Testis (tissue), 3 donors: ENCODE data around the gene PNLIPRP2. TPM values are rescaled to one million over a fixed set of nuclear protein-coding genes. Genes with fewer than 3 reads are reported as not detected.

Experiments used
- DNase-seq: peaks from one replicate; pipeline ENCODE4 v3.0.0-alpha.2; 2019
- H3K27ac ChIP-seq, 2 donors: fragments of 200-600 bp; sonication (generic); one replicate each; pipeline ENCODE4 v1.5.1; 2019
- H3K27me3 ChIP-seq: fragments of 200-600 bp; sonication (generic); one replicate; pipeline ENCODE4 v1.5.1; 2019
- H3K36me3 ChIP-seq: fragments of 200-600 bp; sonication (generic); one replicate; pipeline ENCODE4 v1.5.1; 2017; ENCODE audit warnings: low read depth; ENCODE audit errors: missing control alignments
- H3K4me1 ChIP-seq: fragments of 200-600 bp; sonication (generic); one replicate; pipeline ENCODE4 v1.5.1; 2019
- H3K4me3 ChIP-seq, 2 donors: fragments of 200-600 bp; sonication (generic); one replicate each; pipeline ENCODE4 v1.5.1; 2017 to 2019
- H3K9me3 ChIP-seq: fragments of 200-600 bp; sonication (generic); one replicate; pipeline ENCODE4 v1.5.1; 2017
- POLR2A ChIP-seq: fragments of 450-650 bp; IDR thresholded peaks from one replicate; pipeline ENCODE4 v1.6.1; 2017; ENCODE audit warnings: antibody characterized with exemption, mild to moderate bottlenecking, moderate library complexity
- WGBS, 2 donors: methylation state at CpG; one replicate each; pipeline ENCODE4 v1.1.5; 2018; 5-methylcytosine and 5-hydroxymethylcytosine counted together
- intact Hi-C: fragments of 100-400 bp; cut with DNase I; formaldehyde crosslinking; loops from one replicate; pipeline ENCODE4 v1.15.1; 2023; ENCODE audit warnings: low total_unique reads
- polyA plus RNA-seq: library from polyadenylated mRNA; stranded (reverse); fragments of 350-450 nt; fragmentation: Illumina TruSeq; extraction: RNeasy Lipid Tissue Mini Kit (QIAGEN cat#74804); gene quantifications from one replicate; pipeline ENCODE4 v1.2.3, GENCODE V29; 2014; ENCODE audit warnings: low read depth, low replicate concordance; ENCODE audit not compliant: insufficient read depth
- total RNA-seq, 2 donors: library from RNA; depleted of rRNA; stranded (reverse); fragments of >200 nt; gene quantifications; one replicate each; pipeline ENCODE4 v1.2.3, GENCODE V29; 2016
- TF ChIP-seq, protein P1 (sequence below), 3 experiments: fragments of 450-650 bp in 2 of 3; fragments of 200-600 bp in 1 of 3; sonication (generic) in 1 of 3; IDR thresholded peaks; one replicate each; pipeline ENCODE4 v1.5.1; 2016 to 2019; ENCODE audit warnings: antibody characterized with exemption in 3 of 3, mild to moderate bottlenecking in 2 of 3, moderate library complexity in 1 of 3

PNLIPRP2 gene
- total and polyA plus RNA-seq, 3 donors from 2014 or later = 0.31 to 0.61 TPM; not detected in 1

DNA sequence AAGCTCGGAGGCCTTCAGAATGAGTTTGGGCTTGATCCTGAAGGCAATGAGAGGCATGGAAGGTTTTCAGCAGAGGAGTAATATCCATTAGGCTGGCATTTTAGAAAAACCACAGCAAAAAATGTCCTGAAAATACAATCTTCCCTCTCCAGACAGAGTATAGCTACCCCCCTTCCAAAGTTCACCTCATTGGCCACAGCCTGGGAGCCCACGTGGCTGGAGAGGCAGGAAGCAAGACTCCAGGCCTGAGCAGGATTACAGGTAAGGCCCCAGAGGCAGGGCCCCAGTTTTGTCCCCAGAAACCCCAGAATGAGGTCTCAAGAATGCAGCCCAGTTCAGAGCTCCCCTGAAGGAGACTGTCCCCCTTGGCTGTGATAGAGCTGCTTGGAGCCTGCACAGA is 24.7 kb upstream of the PNLIPRP2 start:
- no peak overlapping the region for H3K4me3 ChIP-seq
- H3K36me3 ChIP-seq = no peaks in the 10 kb centered on the region
- H3K9me3 ChIP-seq = no peaks in the 10 kb centered on the region
- intact Hi-C loops = no loop called here
- TF ChIP-seq, protein P1, sequence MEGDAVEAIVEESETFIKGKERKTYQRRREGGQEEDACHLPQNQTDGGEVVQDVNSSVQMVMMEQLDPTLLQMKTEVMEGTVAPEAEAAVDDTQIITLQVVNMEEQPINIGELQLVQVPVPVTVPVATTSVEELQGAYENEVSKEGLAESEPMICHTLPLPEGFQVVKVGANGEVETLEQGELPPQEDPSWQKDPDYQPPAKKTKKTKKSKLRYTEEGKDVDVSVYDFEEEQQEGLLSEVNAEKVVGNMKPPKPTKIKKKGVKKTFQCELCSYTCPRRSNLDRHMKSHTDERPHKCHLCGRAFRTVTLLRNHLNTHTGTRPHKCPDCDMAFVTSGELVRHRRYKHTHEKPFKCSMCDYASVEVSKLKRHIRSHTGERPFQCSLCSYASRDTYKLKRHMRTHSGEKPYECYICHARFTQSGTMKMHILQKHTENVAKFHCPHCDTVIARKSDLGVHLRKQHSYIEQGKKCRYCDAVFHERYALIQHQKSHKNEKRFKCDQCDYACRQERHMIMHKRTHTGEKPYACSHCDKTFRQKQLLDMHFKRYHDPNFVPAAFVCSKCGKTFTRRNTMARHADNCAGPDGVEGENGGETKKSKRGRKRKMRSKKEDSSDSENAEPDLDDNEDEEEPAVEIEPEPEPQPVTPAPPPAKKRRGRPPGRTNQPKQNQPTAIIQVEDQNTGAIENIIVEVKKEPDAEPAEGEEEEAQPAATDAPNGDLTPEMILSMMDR (IDR thresholded peaks at IDR 0.05) = no peak
- no peak for TF ChIP-seq POLR2A
- no peak overlapping the region for H3K27ac ChIP-seq
- H3K27me3 ChIP-seq = no peaks in the 10 kb centered on the region
- no peaks in the 10 kb centered on the region for H3K4me1 ChIP-seq
- DNase-seq = no peak
- 88 to 93% methylated on average over 1 to 2 of the region's 2 CpGs for WGBS, 2 donors

DNA sequence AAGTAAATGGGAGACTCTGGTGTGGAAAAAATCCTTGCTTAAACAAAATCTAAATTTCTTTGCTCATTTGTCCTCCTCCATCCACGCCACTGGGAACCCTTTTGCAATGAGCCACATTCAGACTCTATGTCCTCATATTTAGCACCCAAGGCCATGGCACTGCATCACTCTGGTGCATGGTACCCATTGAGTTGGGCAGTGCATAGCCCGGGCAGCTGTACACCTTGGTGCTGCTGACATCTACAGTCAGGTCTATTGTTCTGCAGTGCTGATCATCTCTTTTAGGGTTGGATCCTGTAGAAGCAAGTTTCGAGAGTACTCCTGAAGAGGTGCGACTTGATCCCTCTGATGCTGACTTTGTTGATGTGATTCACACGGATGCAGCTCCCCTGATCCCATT is 23.2 kb upstream of the PNLIPRP2 start:
- Histone ChIP-seq H3K4me1 (no peaks in the 10 kb centered on the region), H3K27me3 (no peaks in the 10 kb centered on the region), H3K36me3 (no peaks in the 10 kb centered on the region), H3K27ac (no peak overlapping the region), H3K4me3 (no peak overlapping the region), H3K9me3 (no peaks in the 10 kb centered on the region)
- intact Hi-C loops = no loop called here
- 80 to 91% methylated on average over 2 to 5 of the region's 5 CpGs for WGBS, 2 donors
- TF ChIP-seq POLR2A = no peak
- TF ChIP-seq, protein P1 (IDR thresholded peaks at IDR 0.05) = no peak
- no peak for DNase-seq

DNA sequence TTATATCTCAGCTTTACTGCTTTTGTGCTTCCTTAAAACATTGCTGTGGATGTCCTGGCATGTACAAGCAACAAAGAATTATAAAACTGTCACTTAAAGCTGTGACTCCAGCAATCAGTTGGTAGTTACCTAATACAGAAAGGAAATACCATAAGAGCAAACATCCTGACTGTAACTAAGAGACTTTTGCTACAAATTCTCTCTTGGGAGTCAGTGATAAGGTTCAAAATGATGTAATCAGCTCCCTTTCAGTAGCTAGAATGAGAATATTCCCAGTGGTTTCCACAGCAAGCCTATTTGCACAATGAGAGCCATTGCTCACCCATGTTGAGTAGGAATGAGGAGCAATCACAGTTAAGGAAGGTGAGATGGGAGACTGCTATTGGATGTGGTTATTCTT is 22.4 kb upstream of the PNLIPRP2 start:
- H3K4me3 ChIP-seq = no peak overlapping the region
- no peak for TF ChIP-seq POLR2A
- TF ChIP-seq, protein P1 (IDR thresholded peaks at IDR 0.05) = no peak
- intact Hi-C loops = no loop called here
- H3K27ac ChIP-seq = no peak overlapping the region
- no peaks in the 10 kb centered on the region for H3K4me1 ChIP-seq
- H3K9me3 ChIP-seq = no peaks in the 10 kb centered on the region
- no peaks in the 10 kb centered on the region for H3K27me3 ChIP-seq
- H3K36me3 ChIP-seq = no peaks in the 10 kb centered on the region
- no peak for DNase-seq

DNA sequence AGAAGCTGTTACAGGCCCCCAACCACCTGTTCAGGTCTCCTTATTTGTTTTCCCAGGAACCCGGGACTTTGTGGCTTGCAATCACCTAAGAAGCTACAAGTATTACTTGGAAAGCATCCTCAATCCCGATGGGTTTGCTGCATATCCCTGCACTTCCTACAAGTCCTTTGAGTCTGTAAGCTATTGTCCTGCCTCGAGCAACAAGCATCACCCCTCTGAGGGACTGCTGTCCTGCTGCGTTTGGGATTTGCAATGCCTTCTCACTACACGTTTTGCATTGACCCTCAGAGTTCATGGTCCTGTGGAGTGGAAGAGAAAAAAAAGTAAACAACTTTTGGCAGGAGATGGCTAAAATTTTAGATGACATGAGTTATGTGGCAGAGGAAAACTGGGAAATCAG is 20.8 kb upstream of the PNLIPRP2 start:
- no peaks in the 10 kb centered on the region for H3K9me3 ChIP-seq
- no peak for DNase-seq
- no peaks in the 10 kb centered on the region for H3K27me3 ChIP-seq
- intact Hi-C loops = no loop called here
- no peaks in the 10 kb centered on the region for H3K36me3 ChIP-seq
- no peak overlapping the region for H3K27ac ChIP-seq
- 55 to 70% methylated on average over 5 of the region's 5 CpGs for WGBS, 2 donors
- H3K4me3 ChIP-seq = no peak overlapping the region
- no peaks in the 10 kb centered on the region for H3K4me1 ChIP-seq
- TF ChIP-seq POLR2A = no peak
- TF ChIP-seq, protein P1 (IDR thresholded peaks at IDR 0.05) = no peak

DNA sequence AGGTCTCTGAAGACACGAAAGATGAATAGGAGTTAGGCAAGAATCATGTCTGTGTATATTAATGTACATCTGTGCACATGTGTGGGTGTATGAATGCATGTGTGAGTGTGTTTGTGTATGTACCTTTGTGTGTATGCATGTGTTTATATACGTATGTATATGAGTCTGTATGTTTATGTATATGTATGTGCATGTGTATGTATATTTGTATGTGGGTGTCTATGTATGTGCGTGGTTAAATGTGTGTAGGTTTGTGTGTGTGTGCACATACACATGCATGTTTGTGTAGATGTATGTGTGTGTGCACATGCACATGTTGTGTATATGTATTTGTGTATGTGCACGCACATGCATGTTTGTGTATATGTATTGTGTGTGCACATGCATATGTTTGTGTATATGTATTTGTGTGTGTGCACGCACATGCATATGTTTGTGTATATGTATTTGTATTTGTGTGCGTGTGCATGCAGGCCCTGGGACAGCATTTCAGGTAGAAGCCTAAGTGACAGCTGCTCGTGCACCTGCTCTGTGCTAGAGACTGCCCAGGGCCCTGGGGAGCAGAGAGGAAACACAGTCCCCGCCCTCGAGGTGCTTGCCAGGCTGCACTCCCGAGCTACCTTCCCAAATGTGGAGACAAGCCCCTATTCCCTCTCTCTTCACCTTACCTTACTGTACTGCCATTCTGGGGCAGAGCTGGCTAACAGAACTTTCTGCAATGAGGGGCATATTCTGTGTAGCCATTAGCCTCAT is 17.9 kb upstream of the PNLIPRP2 start:
- Histone ChIP-seq H3K36me3 (no peaks in the 10 kb centered on the region), H3K4me1 (no peaks in the 10 kb centered on the region), H3K27me3 (no peaks in the 10 kb centered on the region), H3K4me3 (no peak overlapping the region), H3K27ac (no peak overlapping the region), H3K9me3 (no peaks in the 10 kb centered on the region)
- WGBS, 2 donors = 88 to 89% methylated on average over 10 of the region's 10 CpGs
- no peak for TF ChIP-seq POLR2A
- TF ChIP-seq, protein P1 (IDR thresholded peaks at IDR 0.05) = no peak
- DNase-seq = no peak
- intact Hi-C loops = no loop called here
